Activated CD4-positive, alpha-beta memory T cell treated with anti-CD3 and anti-CD28 coated beads, Interleukin-2, amount 10 ng/mL, durations not matched to agents 7 days and 5 days (primary cell): Measurements from ENCODE around the gene GPR179. TPM values are rescaled to one million over a fixed set of nuclear protein-coding genes. Genes with fewer than 3 reads are reported as not detected.
"Not testable (repeated sequence)": the region's sequence is repeated elsewhere in the genome, so short reads cannot be mapped to it uniquely, and the experiment has no call there.

Experiments used
- CTCF ChIA-PET: fragments of 350-600 bp; sonication (Branson Sonifier 250); formaldehyde crosslinking; loops from one replicate; lab custom pipeline; 2021; ENCODE audit warnings: antibody characterized with exemption, inconsistent platforms; lab: Charles Lee
- POLR2A ChIA-PET: fragments of 350-600 bp; sonication (Branson Sonifier 250); formaldehyde crosslinking; loops from one replicate; lab custom pipeline; 2021; ENCODE audit warnings: antibody characterized with exemption; lab: Charles Lee
- DNase-seq: peaks from one replicate; pipeline ENCODE4 v3.0.0-alpha.2; 2020
- H3K27ac Mint-ChIP-seq: one replicate; pipeline ENCODE4 v1.8.0; 2021; ENCODE audit warnings: mild to moderate bottlenecking, mixed read lengths
- H3K27me3 Mint-ChIP-seq: one replicate; pipeline ENCODE4 v1.8.0; 2021; ENCODE audit warnings: mixed read lengths
- H3K36me3 Mint-ChIP-seq: one replicate; pipeline ENCODE4 v1.8.0; 2021; ENCODE audit warnings: low read depth, mixed read lengths
- H3K4me1 Mint-ChIP-seq: one replicate; pipeline ENCODE4 v1.8.0; 2021; ENCODE audit warnings: mixed read lengths
- H3K4me3 Mint-ChIP-seq: one replicate; pipeline ENCODE4 v1.8.0; 2021; ENCODE audit warnings: mild to moderate bottlenecking, mixed read lengths
- H3K9me3 Mint-ChIP-seq: one replicate; pipeline ENCODE4 v1.8.0; 2021; ENCODE audit warnings: mixed read lengths
- total RNA-seq, 2 experiments: library from RNA; stranded (reverse); gene quantifications; one replicate each; pipeline ENCODE4 v1.2.3, GENCODE V29; 2021

The GPR179 gene
- total RNA-seq, 2 experiments from 2014 or later, result 0.08 TPM; not detected in 1

DNA sequence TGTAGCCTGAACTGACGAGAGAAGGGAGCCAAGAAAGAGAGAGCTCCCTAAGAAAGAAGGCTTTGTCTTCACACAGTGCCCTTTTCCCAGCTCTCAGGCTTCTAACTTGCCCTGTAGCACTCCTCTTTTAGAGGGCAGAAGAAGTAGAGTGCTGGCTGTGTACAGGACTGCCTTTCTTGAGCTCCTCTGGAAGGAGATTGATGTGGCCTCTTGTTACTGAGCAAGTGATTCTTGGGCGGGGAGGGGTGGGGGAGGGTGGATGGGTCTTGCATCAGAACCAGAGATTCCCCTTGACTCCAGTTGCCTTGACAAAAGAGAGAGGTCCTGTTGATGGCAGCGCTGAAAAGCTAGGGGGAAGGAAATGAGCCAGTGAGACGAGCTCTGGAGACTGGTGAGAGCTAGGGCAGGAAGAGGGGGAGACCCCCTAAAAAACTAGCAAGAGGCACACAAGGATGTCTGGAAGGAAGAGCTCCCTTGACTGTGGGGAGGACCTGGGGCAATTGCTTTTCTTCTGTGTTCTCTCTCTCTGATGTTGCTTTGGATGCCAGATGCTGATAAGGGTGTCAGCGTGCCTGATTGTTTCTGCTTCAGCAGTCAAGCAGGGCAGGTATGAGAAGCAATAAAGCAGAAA lies 18.4 kb downstream of the GPR179 start:
- no peak overlapping the region for H3K4me3 Mint-ChIP-seq
- no peak for DNase-seq
- ChIA-PET CTCF (interaction anchor here (0.7 to 2.1 kb wide), 4 partner anchors 8 to 89 kb away, joined by 3 to 7 read pairs (median 3); no protein-coding TSS in a partner anchor), POLR2A (no interaction called here)
- H3K27me3 Mint-ChIP-seq, result no peaks in the 10 kb centered on the region
- no peak overlapping the region for H3K27ac Mint-ChIP-seq
- H3K36me3 Mint-ChIP-seq, result peaks cover 15% of the 10 kb centered on the region
- H3K4me1 Mint-ChIP-seq, result peaks cover 6% of the 10 kb centered on the region
- no peaks in the 10 kb centered on the region for H3K9me3 Mint-ChIP-seq

DNA sequence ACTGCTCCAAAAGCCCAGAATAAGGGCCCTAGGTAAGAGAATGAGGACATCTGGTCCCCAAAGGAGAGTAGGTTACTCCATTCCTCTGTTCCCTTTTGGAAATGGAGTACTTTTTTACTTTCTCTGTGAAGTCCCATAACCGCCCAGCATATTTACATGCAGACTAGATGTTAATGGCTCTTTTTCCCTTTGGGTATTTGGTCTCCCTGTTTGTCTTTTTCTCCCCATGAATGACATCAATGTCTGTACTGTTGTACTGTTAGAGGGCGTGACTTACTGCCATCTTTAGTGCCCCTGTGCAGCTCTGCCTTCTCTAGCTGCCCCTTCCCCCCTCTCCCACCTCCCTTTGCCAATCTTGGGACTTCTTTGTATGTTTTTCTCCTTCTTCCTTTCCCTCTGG lies 19.0 kb downstream of the GPR179 start:
- ChIA-PET POLR2A (no interaction called here), CTCF (interaction anchor here (1.0 to 2.1 kb wide), 2 partner anchors 8 to 9 kb away, joined by 4 to 7 read pairs; no protein-coding TSS in a partner anchor)

DNA sequence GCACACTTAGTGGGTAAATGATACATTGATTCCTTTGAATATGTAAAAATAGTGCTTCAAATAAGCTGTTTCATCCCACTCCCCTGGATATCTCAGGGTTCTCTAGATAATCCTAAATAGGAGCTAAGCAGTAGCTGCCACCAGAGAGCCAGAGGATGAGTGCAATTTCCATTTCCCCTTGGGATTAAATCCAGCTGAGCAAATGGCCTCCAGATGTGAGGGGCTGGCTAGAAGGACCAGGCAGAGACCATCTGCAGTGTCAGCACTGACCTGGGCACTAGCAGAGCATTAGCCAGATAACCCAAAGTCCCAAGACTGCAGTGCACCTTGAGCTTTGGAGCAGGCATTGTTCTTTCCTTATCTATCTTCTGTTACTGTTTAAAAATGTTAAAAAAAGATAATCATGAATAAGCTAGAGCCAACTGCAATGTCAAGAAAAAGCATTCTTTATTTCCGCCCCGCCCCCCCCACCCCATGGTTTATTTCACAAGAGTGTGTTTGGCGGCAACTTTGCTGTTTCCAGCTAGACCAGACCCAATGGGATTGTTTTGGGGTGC lies 19.5 kb downstream of the GPR179 start:
- CTCF ChIA-PET, result interaction anchor here (0.7 to 2.1 kb wide), 3 partner anchors 9 to 479 kb away, joined by 3 to 7 read pairs (median 4); no protein-coding TSS in a partner anchor
- Mint-ChIP-seq H3K27ac (no peak overlapping the region), H3K9me3 (no peaks in the 10 kb centered on the region), H3K36me3 (peaks cover 18% of the 10 kb centered on the region), H3K4me1 (peaks cover 7% of the 10 kb centered on the region), H3K27me3 (no peaks in the 10 kb centered on the region), H3K4me3 (no peak overlapping the region)
- POLR2A ChIA-PET, result no interaction called here
- no peak for DNase-seq

More for the DNA sequence above, 19.0 kb downstream of the GPR179 start:
- Mint-ChIP-seq H3K36me3 (peaks cover 18% of the 10 kb centered on the region), H3K9me3 (no peaks in the 10 kb centered on the region), H3K27me3 (no peaks in the 10 kb centered on the region), H3K4me3 (no peak overlapping the region), H3K4me1 (peaks cover 7% of the 10 kb centered on the region), H3K27ac (no peak overlapping the region)
- no peak for DNase-seq

DNA sequence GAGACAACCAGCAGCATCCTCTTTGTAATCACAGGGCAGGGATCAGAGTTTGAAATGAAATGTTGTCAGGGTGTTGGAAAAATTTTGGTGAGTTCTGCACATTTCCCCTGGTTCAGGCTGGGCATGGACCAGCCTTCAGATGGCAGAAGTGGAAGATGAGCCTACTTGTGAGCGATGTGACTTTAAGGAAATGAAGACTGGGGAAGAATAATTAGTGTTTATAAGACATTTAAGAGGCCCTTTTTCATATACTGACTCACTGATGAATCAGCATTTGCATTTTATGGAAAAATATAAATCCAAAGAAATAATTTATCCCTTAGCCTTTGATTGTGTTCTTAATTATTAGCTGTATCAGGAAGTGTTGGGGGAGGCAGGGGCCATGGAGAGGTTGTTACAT lies 20.9 kb downstream of the GPR179 start:
- CTCF ChIA-PET, result interaction anchor here (0.6 to 2.4 kb wide), 8 partner anchors 10 to 125 kb away, joined by 3 to 19 read pairs (median 4); no protein-coding TSS in a partner anchor
- no peaks in the 10 kb centered on the region for H3K9me3 Mint-ChIP-seq
- peaks cover 20% of the 10 kb centered on the region for H3K36me3 Mint-ChIP-seq
- no peak overlapping the region for H3K27ac Mint-ChIP-seq
- no peak overlapping the region for H3K4me3 Mint-ChIP-seq
- H3K27me3 Mint-ChIP-seq, result no peaks in the 10 kb centered on the region
- peaks cover 7% of the 10 kb centered on the region for H3K4me1 Mint-ChIP-seq
- no peak for DNase-seq
- POLR2A ChIA-PET, result interaction anchor here (1.6 kb wide), 1 partner anchor 9 kb away, joined by 4 read pairs; no protein-coding TSS in a partner anchor

DNA sequence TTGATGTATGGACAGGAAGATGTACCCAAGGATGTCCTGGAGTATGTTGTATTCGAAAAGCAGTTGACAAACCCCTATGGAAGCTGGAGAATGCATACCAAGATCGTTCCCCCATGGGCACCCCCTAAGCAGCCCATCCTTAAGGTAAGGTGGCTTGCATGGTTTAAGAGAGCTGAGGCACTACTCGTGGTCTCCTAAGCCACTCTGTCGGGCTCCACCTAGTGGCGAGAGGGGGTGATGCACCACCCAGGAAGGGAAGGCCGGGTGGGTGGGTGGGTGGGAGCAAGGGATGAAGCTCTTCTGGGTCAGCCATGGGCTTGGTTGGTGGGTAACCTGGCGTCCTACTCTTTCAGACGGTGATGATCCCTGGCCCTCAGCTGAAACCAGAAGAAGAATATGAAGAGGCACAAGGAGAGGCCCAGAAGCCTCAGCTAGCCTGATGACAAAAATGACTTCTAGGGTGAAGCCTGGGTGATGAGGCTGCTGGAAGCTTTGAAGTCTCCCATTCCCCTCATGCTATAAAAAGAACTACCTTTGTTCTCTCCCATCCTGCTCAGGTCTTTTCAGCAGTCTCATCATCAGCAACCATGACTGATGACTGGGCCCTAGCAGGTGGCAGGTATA lies 21.5 kb downstream of the GPR179 start:
- H3K4me3 Mint-ChIP-seq, result no peak overlapping the region
- peaks cover 21% of the 10 kb centered on the region for H3K36me3 Mint-ChIP-seq
- POLR2A ChIA-PET, result interaction anchor here (1.6 kb wide), 1 partner anchor 10 kb away, joined by 4 read pairs; no protein-coding TSS in a partner anchor

DNA sequence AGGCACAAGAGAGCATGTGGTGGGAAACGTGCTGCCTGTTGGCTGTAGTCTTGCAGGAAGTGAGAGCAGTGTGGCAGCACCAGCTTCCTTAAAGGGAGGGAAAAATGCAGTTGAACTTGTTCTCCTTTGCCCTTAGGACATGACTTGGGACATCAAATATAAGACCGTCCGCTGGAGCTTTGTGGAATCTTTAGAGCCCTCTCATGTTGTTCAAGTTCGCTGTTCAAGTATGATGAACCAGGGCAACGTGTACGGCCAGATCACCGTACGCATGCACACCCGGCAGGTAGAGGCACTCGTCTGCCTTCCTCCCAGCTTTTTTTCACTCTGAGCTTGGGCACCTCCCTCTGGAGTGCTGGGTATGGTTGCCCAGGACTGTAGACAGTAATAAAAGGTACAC lies 23.3 kb downstream of the GPR179 start:
- H3K27ac Mint-ChIP-seq, result no peak overlapping the region
- CTCF ChIA-PET, result interaction anchor here (1.4 to 2.0 kb wide), 2 partner anchors 13 to 29 kb away, joined by 4 read pairs; no protein-coding TSS in a partner anchor
- POLR2A ChIA-PET, result no interaction called here

More for the DNA sequence above, 21.5 kb downstream of the GPR179 start:
- no peaks in the 10 kb centered on the region for H3K27me3 Mint-ChIP-seq
- H3K4me1 Mint-ChIP-seq, result peaks cover 7% of the 10 kb centered on the region
- H3K9me3 Mint-ChIP-seq, result no peaks in the 10 kb centered on the region
- DNase-seq, result peak; percentile 74
- CTCF ChIA-PET, result interaction anchor here (0.6 to 2.4 kb wide), 10 partner anchors 11 to 126 kb away, joined by 3 to 19 read pairs (median 4); no protein-coding TSS in a partner anchor
- H3K27ac Mint-ChIP-seq, result no peak overlapping the region

DNA sequence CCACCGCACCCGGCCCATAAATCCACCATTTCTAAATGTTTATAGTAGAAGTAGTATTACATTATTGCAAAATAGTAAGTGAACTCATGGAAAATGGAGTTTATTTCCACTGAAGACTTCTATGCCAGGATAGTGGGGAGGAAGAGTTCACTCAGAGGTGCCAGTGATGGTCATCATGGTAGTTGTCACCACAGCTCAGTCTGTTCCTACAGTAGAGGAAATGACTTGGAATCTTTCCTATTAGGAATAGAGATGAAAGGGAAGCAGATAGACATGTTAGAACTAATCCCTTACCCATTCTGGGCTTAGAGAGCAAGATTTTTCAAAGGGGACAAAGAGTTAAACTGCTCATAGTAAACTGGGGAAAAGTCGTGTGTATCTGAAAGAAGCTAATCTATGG lies 26.7 kb downstream of the GPR179 start:
- Mint-ChIP-seq H3K4me1 (peaks cover 11% of the 10 kb centered on the region), H3K27me3 (no peaks in the 10 kb centered on the region), H3K36me3 (peaks cover 29% of the 10 kb centered on the region), H3K4me3 (no peak overlapping the region), H3K9me3 (no peaks in the 10 kb centered on the region), H3K27ac (no peak overlapping the region)
- CTCF ChIA-PET, result interaction anchor here (0.7 to 1.0 kb wide), 2 partner anchors 15 to 529 kb away, joined by 3 to 4 read pairs; no protein-coding TSS in a partner anchor
- POLR2A ChIA-PET, result no interaction called here
- no peak for DNase-seq

More for the DNA sequence above, 23.3 kb downstream of the GPR179 start:
- Mint-ChIP-seq H3K4me1 (peaks cover 6% of the 10 kb centered on the region), H3K27me3 (no peaks in the 10 kb centered on the region), H3K36me3 (peaks cover 29% of the 10 kb centered on the region), H3K4me3 (no peak overlapping the region), H3K9me3 (no peaks in the 10 kb centered on the region)
- no peak for DNase-seq

DNA sequence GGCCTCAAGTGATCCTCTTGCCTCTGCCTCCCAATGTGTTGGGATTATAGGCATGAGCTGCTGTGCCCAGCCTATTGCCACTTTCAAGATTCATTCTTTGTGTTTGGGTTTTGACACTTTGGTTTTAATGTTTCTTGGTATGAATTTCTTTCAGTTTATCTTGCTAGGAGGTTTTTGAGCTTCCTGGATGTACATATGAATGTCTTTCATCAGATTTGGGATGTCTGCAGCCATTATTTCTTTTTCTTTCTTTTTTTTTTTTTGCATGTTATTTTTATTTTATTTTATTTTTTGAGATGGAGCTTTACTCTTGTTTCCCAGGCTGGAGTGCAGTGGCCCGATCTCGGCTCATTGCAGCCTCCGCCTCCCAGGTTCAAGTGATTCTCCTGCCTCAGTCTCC lies 28.3 kb downstream of the GPR179 start:
- Mint-ChIP-seq H3K27me3 (no peaks in the 10 kb centered on the region), H3K4me1 (peaks cover 11% of the 10 kb centered on the region), H3K36me3 (peaks cover 26% of the 10 kb centered on the region), H3K27ac (no peak overlapping the region), H3K9me3 (no peaks in the 10 kb centered on the region), H3K4me3 (no peak overlapping the region)
- ChIA-PET CTCF (interaction anchor here (1.1 kb wide), 1 partner anchor 9 kb away, joined by 4 read pairs; no protein-coding TSS in a partner anchor), POLR2A (interaction anchor here (0.9 kb wide), 1 partner anchor 19 kb away, joined by 3 read pairs; no protein-coding TSS in a partner anchor)
- no peak for DNase-seq

DNA sequence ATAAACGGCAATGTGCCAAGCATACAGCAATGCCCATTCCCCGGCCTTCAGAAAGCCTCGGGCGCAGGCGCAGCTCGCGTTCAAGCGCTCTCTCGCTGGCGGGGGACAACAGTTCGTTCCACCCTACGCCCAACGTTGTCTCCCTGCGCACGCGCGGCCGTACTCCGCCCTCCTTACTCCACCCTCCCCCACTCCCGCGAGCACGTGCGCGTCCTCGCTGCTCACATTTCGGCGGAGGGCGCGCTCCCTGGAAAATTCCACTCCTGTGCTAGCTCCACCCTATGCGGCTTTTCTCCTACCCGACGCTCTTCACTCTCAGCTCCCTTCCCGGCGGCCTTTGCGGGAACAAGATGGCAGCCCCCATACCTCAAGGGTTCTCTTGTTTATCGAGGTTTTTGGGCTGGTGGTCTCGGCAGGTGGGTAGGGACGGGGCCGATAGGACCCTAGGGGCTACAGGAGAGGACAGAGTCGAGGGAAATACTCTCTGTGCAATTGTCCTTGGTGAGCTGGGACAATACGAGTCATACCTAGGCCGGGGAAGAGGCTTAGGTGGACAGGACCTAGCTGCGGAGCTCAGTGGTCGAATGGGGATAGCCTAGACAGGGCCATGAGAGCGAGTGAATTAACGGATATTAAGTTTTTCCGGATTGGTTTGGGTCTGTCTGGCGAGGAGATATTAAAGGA lies 46.8 kb downstream of the GPR179 start, which contains the start of gene MRPL45:
Gene MRPL45 (plus strand): TSS at position 335 of the 684 bp plus-strand sequence. CDS start 16 bp downstream, at position 351.
- H3K27me3 Mint-ChIP-seq, H3K36me3 Mint-ChIP-seq, H3K9me3 Mint-ChIP-seq, CTCF ChIA-PET: not testable (repeated sequence)
- Mint-ChIP-seq H3K4me1 (peaks cover 19% of the 10 kb centered on the region), H3K27ac (peak within 1 kb of the TSS; percentile 91), H3K4me3 (peak within 1 kb of the TSS; percentile 94)
- DNase-seq, result peak; percentile 97
- POLR2A ChIA-PET, result interaction anchor here (0.9 kb wide), 1 partner anchor 19 kb away, joined by 3 read pairs; no protein-coding TSS in a partner anchor

DNA sequence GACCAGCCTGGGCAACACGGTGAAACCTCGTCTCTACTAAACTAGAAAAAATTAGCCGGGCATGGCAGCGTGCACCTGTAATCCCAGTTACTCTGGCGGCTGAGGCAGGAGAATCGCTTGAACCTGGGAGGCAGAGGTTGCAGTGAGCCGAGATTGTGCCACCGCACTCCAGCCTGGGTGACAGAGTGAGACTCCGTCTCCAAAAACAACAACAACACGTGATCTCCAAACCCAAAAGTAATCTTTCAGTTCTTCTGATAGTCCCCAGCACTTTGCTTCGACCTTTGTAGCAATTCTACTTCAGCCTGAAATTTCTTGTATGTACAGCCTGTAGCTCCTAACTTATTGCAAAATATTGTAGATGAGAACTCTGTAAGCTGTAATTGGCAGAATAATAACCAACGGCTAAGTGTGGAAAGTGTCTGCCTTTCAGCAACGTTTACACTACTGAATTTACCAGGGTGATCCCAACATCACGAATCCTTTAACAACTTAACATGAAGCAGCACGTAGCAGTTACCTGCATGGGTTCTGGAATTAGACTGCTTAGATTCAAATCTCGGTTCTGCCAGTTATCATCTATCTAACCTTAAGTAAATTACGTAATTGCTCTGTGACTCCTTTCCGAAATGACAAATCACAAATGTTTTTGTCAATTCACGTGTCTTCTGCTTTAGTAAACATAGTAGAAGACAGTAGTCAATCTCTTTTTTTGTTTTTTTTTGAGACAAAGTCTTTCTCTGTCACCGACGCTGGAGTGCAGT lies 48.0 kb downstream of the GPR179 start:
- POLR2A ChIA-PET, result interaction anchor here (0.9 kb wide), 1 partner anchor 20 kb away, joined by 3 read pairs; no protein-coding TSS in a partner anchor
- H3K4me3 Mint-ChIP-seq, result peak overlapping the region; percentile 94
- H3K4me1 Mint-ChIP-seq, result peaks cover 19% of the 10 kb centered on the region
- H3K36me3 Mint-ChIP-seq, DNase-seq, H3K9me3 Mint-ChIP-seq, H3K27me3 Mint-ChIP-seq, CTCF ChIA-PET: not testable (repeated sequence)
- peak overlapping the region; percentile 91 for H3K27ac Mint-ChIP-seq

DNA sequence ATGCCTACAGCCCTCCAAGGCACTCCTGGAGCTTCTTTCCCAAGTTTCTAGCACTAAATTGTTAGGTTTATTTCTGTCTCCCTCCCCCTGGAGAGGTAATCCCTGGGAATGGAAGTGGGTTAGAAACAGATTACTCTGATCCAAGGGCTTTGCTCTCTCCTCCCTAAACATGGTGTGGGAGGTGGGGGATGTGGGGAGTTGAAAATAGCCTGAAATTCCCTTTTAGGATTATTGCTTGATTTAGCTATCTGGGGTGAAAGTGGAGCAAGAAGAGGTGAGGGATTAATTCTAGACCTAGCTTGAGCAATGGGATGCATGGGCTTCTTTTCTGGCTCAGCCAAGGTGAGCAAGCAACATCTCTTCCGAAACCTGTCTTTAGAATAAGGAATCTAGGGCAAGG lies 54.0 kb downstream of the GPR179 start:
- CTCF ChIA-PET, H3K27me3 Mint-ChIP-seq, H3K27ac Mint-ChIP-seq, POLR2A ChIA-PET, H3K4me3 Mint-ChIP-seq, H3K9me3 Mint-ChIP-seq, DNase-seq, H3K36me3 Mint-ChIP-seq: not testable (repeated sequence)
- peaks cover 11% of the 10 kb centered on the region for H3K4me1 Mint-ChIP-seq
